ENCODE results near the gene ZNF622. TPM values are rescaled to one million over a fixed set of nuclear protein-coding genes. Genes with fewer than 3 reads are reported as not detected.

The ZNF622 gene
- total RNA-seq, 4 donors from 2014 or later = 20.6 to 40.7 (median 25.9) TPM

GRCh38 chr5:16504571-16504970 lies 39.0 kb upstream of the ZNF622 start:
- TF ChIP-seq, protein P1, sequence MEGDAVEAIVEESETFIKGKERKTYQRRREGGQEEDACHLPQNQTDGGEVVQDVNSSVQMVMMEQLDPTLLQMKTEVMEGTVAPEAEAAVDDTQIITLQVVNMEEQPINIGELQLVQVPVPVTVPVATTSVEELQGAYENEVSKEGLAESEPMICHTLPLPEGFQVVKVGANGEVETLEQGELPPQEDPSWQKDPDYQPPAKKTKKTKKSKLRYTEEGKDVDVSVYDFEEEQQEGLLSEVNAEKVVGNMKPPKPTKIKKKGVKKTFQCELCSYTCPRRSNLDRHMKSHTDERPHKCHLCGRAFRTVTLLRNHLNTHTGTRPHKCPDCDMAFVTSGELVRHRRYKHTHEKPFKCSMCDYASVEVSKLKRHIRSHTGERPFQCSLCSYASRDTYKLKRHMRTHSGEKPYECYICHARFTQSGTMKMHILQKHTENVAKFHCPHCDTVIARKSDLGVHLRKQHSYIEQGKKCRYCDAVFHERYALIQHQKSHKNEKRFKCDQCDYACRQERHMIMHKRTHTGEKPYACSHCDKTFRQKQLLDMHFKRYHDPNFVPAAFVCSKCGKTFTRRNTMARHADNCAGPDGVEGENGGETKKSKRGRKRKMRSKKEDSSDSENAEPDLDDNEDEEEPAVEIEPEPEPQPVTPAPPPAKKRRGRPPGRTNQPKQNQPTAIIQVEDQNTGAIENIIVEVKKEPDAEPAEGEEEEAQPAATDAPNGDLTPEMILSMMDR (IDR thresholded peaks at IDR 0.05) = no peak
- ATAC-seq (ENCODE audit: low FRiP score) (no peak), DNase-seq (ENCODE audit: low spot score) (no peak)

DNA sequence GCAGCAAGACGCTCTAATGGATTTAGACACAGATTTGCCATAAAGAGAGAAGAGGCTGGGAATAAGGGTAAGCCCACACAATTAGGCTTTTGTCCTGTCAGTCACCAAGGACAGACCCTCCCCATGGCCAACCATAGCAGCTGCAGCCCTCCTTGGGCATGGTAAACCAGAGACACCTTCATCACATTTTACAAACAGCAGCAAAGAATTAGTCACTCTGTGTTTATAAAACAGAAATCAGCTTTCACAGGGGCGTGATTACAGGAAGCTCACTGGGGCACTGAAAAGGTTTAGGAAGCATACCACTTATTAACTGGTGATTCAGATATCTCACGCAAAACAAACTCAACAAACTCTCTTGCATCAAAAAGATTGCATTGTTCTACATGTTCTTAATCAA lies 37.3 kb upstream of the ZNF622 start:
- ATAC-seq (ENCODE audit: low FRiP score) (no peak), DNase-seq (ENCODE audit: low spot score) (no peak)
- TF ChIP-seq, protein P1 (IDR thresholded peaks at IDR 0.05) = no peak

DNA sequence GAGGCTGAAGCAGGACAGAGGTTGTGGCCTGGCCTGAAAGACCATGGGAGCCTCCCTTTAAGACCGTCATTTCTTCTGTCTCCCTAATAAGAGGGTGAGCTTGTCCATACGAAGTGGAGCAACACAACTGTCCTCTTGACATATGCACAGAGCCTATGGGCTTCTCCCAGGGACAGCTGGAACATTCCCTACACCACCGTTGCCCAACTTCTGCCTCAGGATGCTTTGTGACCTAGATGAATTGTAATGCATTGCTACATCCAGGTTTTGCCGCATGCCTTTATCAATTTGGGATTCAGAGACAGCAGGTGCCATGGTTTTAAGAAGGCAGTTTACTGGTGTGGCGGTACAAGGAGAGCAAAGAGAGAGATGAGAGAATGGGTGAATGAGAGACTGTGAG lies 34.4 kb upstream of the ZNF622 start:
- DNase-seq (ENCODE audit: low spot score) (no peak), ATAC-seq (ENCODE audit: low FRiP score) (no peak)
- TF ChIP-seq, protein P1 (IDR thresholded peaks at IDR 0.05) = no peak

GRCh38 chr5:16497546-16497945 lies 31.9 kb upstream of the ZNF622 start:
- TF ChIP-seq, protein P1 (IDR thresholded peaks at IDR 0.05) = no peak
- DNase-seq (ENCODE audit: low spot score) = no peak
- ATAC-seq (ENCODE audit: low FRiP score) = no peak

GRCh38 chr5:16493261-16493660 lies 27.7 kb upstream of the ZNF622 start:
- peak; percentile 40 for ATAC-seq (ENCODE audit: low FRiP score)
- TF ChIP-seq, protein P1 (IDR thresholded peaks at IDR 0.05) = no peak
- DNase-seq (ENCODE audit: low spot score) = no peak

GRCh38 chr5:16492398-16493140 lies 27.0 kb upstream of the ZNF622 start:
- ATAC-seq (ENCODE audit: low FRiP score) = peak; percentile 62
- DNase-seq (ENCODE audit: low spot score) = no peak
- TF ChIP-seq, protein P1 (IDR thresholded peaks at IDR 0.05) = no peak

GRCh38 chr5:16490911-16491310 lies 25.3 kb upstream of the ZNF622 start:
- TF ChIP-seq, protein P1 (IDR thresholded peaks at IDR 0.05) = no peak
- no peak for ATAC-seq (ENCODE audit: low FRiP score)

More at GRCh38 chr5:16490911-16491310, 25.3 kb upstream of the ZNF622 start:
- no peak for DNase-seq (ENCODE audit: low spot score)
